Measurements from ENCODE around the gene PRR29. TPM values are rescaled to one million over a fixed set of nuclear protein-coding genes. Genes with fewer than 3 reads are reported as not detected.

The PRR29 gene
- polyA plus RNA-seq, 1 of the 3 experiments (the other 2 are of a cell fraction), result 2.7 TPM

DNA sequence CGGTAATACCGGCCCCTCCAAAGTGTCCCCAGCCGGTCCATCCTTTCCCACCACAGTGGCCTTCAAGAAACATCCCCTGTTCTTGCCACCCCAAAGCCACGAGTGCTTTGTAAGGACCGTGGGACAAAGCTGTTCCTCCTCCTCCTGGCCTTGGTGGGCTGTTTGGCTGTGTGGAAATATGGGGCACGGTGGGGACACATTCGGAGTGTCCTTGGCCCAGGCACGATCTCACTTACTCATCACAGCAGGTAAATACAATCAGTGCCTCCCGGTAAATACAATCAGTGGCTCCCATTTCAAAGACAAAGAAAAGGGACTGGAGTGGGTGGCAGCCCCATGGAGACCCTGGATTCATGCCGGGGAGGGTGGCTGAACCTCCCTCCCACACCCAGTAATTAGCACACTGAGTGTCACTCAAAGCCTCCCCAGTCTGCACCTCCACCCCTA is 35.8 kb upstream of the PRR29 start:
- DNase-seq, result no peak
- Histone ChIP-seq H3K27ac (ENCODE audit: low read depth in 2 of 2, low read length in 1 of 2) (no peak overlapping the region), H3K79me2 (ENCODE audit: insufficient read depth) (no peaks in the 10 kb centered on the region), H3K4me1 (ENCODE audit: control insufficient read depth in 1 of 2, insufficient read depth in 2 of 2, low read depth in 1 of 2, low read length in 1 of 2) (no peaks in the 10 kb centered on the region), H3K4me3 (ENCODE audit: low read depth in 2 of 2, low read length in 1 of 2) (no peak overlapping the region), H3K9me3 (no peaks in the 10 kb centered on the region), H2AFZ (ENCODE audit: low read depth) (no peak overlapping the region), H3K4me2 (no peak overlapping the region), H3K36me3 (replicated peaks in 1 of 2; ENCODE audit: control insufficient read depth in 1 of 2, insufficient read depth in 2 of 2, low read length in 1 of 2) (no peaks in the 10 kb centered on the region), H3K27me3 (ENCODE audit: insufficient read depth) (no peaks in the 10 kb centered on the region), H3F3A (replicated peaks; ENCODE audit: insufficient read depth) (no peaks in the 10 kb centered on the region), H4K20me1 (ENCODE audit: insufficient read depth) (no peaks in the 10 kb centered on the region), H3K9ac (no peak overlapping the region), H3K9me2 (no peaks in the 10 kb centered on the region)
- ChIA-PET CTCF (interaction anchor here (1.2 to 7.9 kb wide), 3 partner anchors 16 to 67 kb away, joined by 5 to 69 read pairs (median 8); no protein-coding TSS in a partner anchor), POLR2A (no interaction called here)
- TF ChIP-seq, protein P1, sequence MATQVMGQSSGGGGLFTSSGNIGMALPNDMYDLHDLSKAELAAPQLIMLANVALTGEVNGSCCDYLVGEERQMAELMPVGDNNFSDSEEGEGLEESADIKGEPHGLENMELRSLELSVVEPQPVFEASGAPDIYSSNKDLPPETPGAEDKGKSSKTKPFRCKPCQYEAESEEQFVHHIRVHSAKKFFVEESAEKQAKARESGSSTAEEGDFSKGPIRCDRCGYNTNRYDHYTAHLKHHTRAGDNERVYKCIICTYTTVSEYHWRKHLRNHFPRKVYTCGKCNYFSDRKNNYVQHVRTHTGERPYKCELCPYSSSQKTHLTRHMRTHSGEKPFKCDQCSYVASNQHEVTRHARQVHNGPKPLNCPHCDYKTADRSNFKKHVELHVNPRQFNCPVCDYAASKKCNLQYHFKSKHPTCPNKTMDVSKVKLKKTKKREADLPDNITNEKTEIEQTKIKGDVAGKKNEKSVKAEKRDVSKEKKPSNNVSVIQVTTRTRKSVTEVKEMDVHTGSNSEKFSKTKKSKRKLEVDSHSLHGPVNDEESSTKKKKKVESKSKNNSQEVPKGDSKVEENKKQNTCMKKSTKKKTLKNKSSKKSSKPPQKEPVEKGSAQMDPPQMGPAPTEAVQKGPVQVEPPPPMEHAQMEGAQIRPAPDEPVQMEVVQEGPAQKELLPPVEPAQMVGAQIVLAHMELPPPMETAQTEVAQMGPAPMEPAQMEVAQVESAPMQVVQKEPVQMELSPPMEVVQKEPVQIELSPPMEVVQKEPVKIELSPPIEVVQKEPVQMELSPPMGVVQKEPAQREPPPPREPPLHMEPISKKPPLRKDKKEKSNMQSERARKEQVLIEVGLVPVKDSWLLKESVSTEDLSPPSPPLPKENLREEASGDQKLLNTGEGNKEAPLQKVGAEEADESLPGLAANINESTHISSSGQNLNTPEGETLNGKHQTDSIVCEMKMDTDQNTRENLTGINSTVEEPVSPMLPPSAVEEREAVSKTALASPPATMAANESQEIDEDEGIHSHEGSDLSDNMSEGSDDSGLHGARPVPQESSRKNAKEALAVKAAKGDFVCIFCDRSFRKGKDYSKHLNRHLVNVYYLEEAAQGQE (IDR thresholded peaks at IDR 0.05; ENCODE audit: low read depth, low read length), result no peak
- TF ChIP-seq, protein P2, sequence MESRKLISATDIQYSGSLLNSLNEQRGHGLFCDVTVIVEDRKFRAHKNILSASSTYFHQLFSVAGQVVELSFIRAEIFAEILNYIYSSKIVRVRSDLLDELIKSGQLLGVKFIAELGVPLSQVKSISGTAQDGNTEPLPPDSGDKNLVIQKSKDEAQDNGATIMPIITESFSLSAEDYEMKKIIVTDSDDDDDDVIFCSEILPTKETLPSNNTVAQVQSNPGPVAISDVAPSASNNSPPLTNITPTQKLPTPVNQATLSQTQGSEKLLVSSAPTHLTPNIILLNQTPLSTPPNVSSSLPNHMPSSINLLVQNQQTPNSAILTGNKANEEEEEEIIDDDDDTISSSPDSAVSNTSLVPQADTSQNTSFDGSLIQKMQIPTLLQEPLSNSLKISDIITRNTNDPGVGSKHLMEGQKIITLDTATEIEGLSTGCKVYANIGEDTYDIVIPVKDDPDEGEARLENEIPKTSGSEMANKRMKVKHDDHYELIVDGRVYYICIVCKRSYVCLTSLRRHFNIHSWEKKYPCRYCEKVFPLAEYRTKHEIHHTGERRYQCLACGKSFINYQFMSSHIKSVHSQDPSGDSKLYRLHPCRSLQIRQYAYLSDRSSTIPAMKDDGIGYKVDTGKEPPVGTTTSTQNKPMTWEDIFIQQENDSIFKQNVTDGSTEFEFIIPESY (IDR thresholded peaks at IDR 0.05; ENCODE audit: borderline replicate concordance, low read depth), result no peak
- TF ChIP-seq RCOR1 (IDR thresholded peaks at IDR 0.05; ENCODE audit: low read length), result no peak
- TF ChIP-seq, protein P3, sequence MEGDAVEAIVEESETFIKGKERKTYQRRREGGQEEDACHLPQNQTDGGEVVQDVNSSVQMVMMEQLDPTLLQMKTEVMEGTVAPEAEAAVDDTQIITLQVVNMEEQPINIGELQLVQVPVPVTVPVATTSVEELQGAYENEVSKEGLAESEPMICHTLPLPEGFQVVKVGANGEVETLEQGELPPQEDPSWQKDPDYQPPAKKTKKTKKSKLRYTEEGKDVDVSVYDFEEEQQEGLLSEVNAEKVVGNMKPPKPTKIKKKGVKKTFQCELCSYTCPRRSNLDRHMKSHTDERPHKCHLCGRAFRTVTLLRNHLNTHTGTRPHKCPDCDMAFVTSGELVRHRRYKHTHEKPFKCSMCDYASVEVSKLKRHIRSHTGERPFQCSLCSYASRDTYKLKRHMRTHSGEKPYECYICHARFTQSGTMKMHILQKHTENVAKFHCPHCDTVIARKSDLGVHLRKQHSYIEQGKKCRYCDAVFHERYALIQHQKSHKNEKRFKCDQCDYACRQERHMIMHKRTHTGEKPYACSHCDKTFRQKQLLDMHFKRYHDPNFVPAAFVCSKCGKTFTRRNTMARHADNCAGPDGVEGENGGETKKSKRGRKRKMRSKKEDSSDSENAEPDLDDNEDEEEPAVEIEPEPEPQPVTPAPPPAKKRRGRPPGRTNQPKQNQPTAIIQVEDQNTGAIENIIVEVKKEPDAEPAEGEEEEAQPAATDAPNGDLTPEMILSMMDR (IDR thresholded peaks at IDR 0.05), result no peak
- no peak for TF ChIP-seq FOXM1 (IDR thresholded peaks at IDR 0.05; ENCODE audit: low read depth)
- TF ChIP-seq, protein P4, sequence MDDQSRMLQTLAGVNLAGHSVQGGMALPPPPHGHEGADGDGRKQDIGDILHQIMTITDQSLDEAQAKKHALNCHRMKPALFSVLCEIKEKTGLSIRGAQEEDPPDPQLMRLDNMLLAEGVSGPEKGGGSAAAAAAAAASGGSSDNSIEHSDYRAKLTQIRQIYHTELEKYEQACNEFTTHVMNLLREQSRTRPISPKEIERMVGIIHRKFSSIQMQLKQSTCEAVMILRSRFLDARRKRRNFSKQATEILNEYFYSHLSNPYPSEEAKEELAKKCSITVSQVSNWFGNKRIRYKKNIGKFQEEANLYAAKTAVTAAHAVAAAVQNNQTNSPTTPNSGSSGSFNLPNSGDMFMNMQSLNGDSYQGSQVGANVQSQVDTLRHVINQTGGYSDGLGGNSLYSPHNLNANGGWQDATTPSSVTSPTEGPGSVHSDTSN (IDR thresholded peaks at IDR 0.05), result no peak
- no peak for TF ChIP-seq JUND (IDR thresholded peaks at IDR 0.05)
- TF ChIP-seq RFX5 (IDR thresholded peaks at IDR 0.05; ENCODE audit: low read length), result no peak
- TF ChIP-seq SIN3A (IDR thresholded peaks at IDR 0.05; ENCODE audit: borderline replicate concordance, low read depth, low read length), result no peak
- WGBS (ENCODE audit: low lambda C conversion rate), result 86% methylated on average over 10 of the region's 10 CpGs

Data from SK-N-SH (cell line).